Mucosa of descending colon (tissue), 3 donors: ENCODE results near the gene DGCR8. TPM values are rescaled to one million over a fixed set of nuclear protein-coding genes. Genes with fewer than 3 reads are reported as not detected.

Experiments used
- ATAC-seq: fragments of 200-7000 bp; cut with Tn5 transposase; one replicate; pipeline ENCODE4 v1.9.1; 2020; ENCODE audit warnings: mild to moderate bottlenecking, moderate library complexity
- DNase-seq, 3 donors: peaks; one replicate each; pipeline ENCODE4 v3.0.0-alpha.2; 2020
- H3K36me3 ChIP-seq: fragments of 200-600 bp; one replicate; pipeline ENCODE4 v1.8.0; 2021; ENCODE audit warnings: low read depth, mild to moderate bottlenecking
- H3K4me1 ChIP-seq: fragments of 200-600 bp; one replicate; pipeline ENCODE4 v1.8.0; 2021; ENCODE audit warnings: low read depth, mild to moderate bottlenecking
- H3K4me3 ChIP-seq: fragments of 200-600 bp; one replicate; pipeline ENCODE4 v1.8.0; 2021; ENCODE audit warnings: mild to moderate bottlenecking
- H3K9me3 ChIP-seq: fragments of 200-600 bp; one replicate; pipeline ENCODE4 v1.8.0; 2021; ENCODE audit warnings: mild to moderate bottlenecking
- CTCF ChIP-seq: fragments of 200-600 bp; IDR thresholded peaks from one replicate; pipeline ENCODE4 v1.8.0; 2022; ENCODE audit warnings: antibody characterized with exemption, mild to moderate bottlenecking
- intact Hi-C, 2 donors: fragments of 100-400 bp; cut with DNase I in 1 of 2; cut with micrococcal nuclease in 1 of 2; formaldehyde crosslinking; loops; one replicate each; pipeline versions ENCODE4 v1.11.0 to v1.11.1; 2022; cut with DNase I, micrococcal nuclease
- total RNA-seq, 3 donors: library from RNA; stranded (reverse); fragmentation: NEBNext Ultra II Directional in 2 of 3; extraction: Animal tissue kit (Norgen Biotek cat#: 25700) in 2 of 3; gene quantifications; one replicate each; pipeline versions ENCODE4 v1.2.1 to v1.2.4, GENCODE V29; 2021 to 2023
- donor health status: DM: no; HTN: no; CAD: no; lungs with moderate emphysema.
- donor health status: DM: no; HTN: no; CAD: no.
- donor health status: DM: no; HTN: yes; CAD: no.

Gene DGCR8
- total RNA-seq, 3 donors from 2014 or later, result 39.0 to 48.8 (median 48.4) TPM

- no peaks in the 10 kb centered on the region for H3K36me3 ChIP-seq
- TF ChIP-seq CTCF, result no peak
- no peaks in the 10 kb centered on the region for H3K9me3 ChIP-seq
- intact Hi-C loops, result no loop called here
- DNase-seq, result no peak
- H3K4me3 ChIP-seq, result no peak overlapping the region
- ATAC-seq, result no peak
- H3K4me1 ChIP-seq, result peaks cover 17% of the 10 kb centered on the region
Observed at GRCh38 chr22:20135265-20135664, 55.2 kb downstream of the DGCR8 start.

GRCh38 chr22:20135806-20136602 is 56.0 kb downstream of the DGCR8 start:
- H3K36me3 ChIP-seq, result no peaks in the 10 kb centered on the region
- intact Hi-C loops, result no loop called here
- no peak for ATAC-seq
- DNase-seq, result no peak
- TF ChIP-seq CTCF, result no peak
- no peaks in the 10 kb centered on the region for H3K9me3 ChIP-seq
- peaks cover 15% of the 10 kb centered on the region for H3K4me1 ChIP-seq
- no peak overlapping the region for H3K4me3 ChIP-seq

- intact Hi-C loops, result no loop called here
- peaks cover 15% of the 10 kb centered on the region for H3K4me1 ChIP-seq
Observed at GRCh38 chr22:20136603-20136873, 56.5 kb downstream of the DGCR8 start.

GRCh38 chr22:20137113-20137512 is 57.1 kb downstream of the DGCR8 start:
- H3K9me3 ChIP-seq, result no peaks in the 10 kb centered on the region
- intact Hi-C loops, result no loop called here
- ATAC-seq (no peak), DNase-seq (no peak)
- H3K4me3 ChIP-seq, result no peak overlapping the region
- peaks cover 15% of the 10 kb centered on the region for H3K4me1 ChIP-seq
- no peak for TF ChIP-seq CTCF
- no peaks in the 10 kb centered on the region for H3K36me3 ChIP-seq

More at GRCh38 chr22:20136603-20136873, 56.5 kb downstream of the DGCR8 start:
- Histone ChIP-seq H3K4me3 (no peak overlapping the region), H3K36me3 (no peaks in the 10 kb centered on the region), H3K9me3 (no peaks in the 10 kb centered on the region)
- no peak for DNase-seq
- ATAC-seq, result no peak
- no peak for TF ChIP-seq CTCF

GRCh38 chr22:20137671-20138416 is 57.8 kb downstream of the DGCR8 start:
- H3K36me3 ChIP-seq, result no peaks in the 10 kb centered on the region
- H3K4me3 ChIP-seq, result no peak overlapping the region
- ATAC-seq (peak; percentile 28), DNase-seq (no peak)
- no peaks in the 10 kb centered on the region for H3K9me3 ChIP-seq
- no peak for TF ChIP-seq CTCF
- intact Hi-C loops, result no loop called here
- H3K4me1 ChIP-seq, result peaks cover 10% of the 10 kb centered on the region
